GM18870 (cell line): ENCODE data around the gene AKAP5.
A peak's percentile ranks its signal among the peaks of the same experiment; 100 is the strongest.

Experiments
- ATAC-seq: cut with Tn5 transposase; IDR thresholded peaks from one replicate; pipeline ENCODE4 v1.9.1; 2021; ENCODE audit warnings: moderate library complexity; ENCODE audit not compliant: unreplicated experiment

AKAP5 gene

GRCh38 chr14:64465191-64465822 is at the start of gene AKAP5:
AKAP5 (plus strand) TSS chr14:64465499; CDS start chr14:64468395, 2,896 bp downstream.
- ATAC-seq, result peak; percentile 43

GRCh38 chr14:64416348-64416932 is 48.9 kb upstream of the AKAP5 start:
- ATAC-seq, result no peak

GRCh38 chr14:64417055-64417770 is 48.1 kb upstream of the AKAP5 start:
- no peak for ATAC-seq

- no peak for ATAC-seq
Measured at GRCh38 chr14:64417771-64418125, 47.6 kb upstream of the AKAP5 start.

GRCh38 chr14:64419003-64419402 is 46.3 kb upstream of the AKAP5 start:
- no peak for ATAC-seq

- no peak for ATAC-seq
Measured at GRCh38 chr14:64421166-64421565, 44.1 kb upstream of the AKAP5 start.

- ATAC-seq, result no peak
Measured at GRCh38 chr14:64422005-64422404, 43.3 kb upstream of the AKAP5 start.

GRCh38 chr14:64422756-64423155 is 42.5 kb upstream of the AKAP5 start:
- ATAC-seq, result no peak

- no peak for ATAC-seq
Measured at GRCh38 chr14:64423987-64424386, 41.3 kb upstream of the AKAP5 start.

GRCh38 chr14:64434528-64434927 is 30.8 kb upstream of the AKAP5 start:
- no peak for ATAC-seq

GRCh38 chr14:64438181-64438841 is 27.0 kb upstream of the AKAP5 start:
- no peak for ATAC-seq

GRCh38 chr14:64439141-64439540 is 26.2 kb upstream of the AKAP5 start:
- ATAC-seq, result no peak

GRCh38 chr14:64440494-64440893 is 24.8 kb upstream of the AKAP5 start:
- ATAC-seq, result no peak

GRCh38 chr14:64442300-64442988 is 22.9 kb upstream of the AKAP5 start:
- ATAC-seq, result no peak

- no peak for ATAC-seq
Measured at GRCh38 chr14:64444140-64444539, 21.2 kb upstream of the AKAP5 start.

- ATAC-seq, result peak; percentile 92
Measured at GRCh38 chr14:64444984-64445845, 20.1 kb upstream of the AKAP5 start.

- ATAC-seq, result no peak
Measured at GRCh38 chr14:64447876-64448670, 17.2 kb upstream of the AKAP5 start.

- no peak for ATAC-seq
Measured at GRCh38 chr14:64450255-64450654, 15.0 kb upstream of the AKAP5 start.

GRCh38 chr14:64454671-64455070 is 10.6 kb upstream of the AKAP5 start:
- ATAC-seq, result no peak
